Left colon (tissue), 2 donors: ENCODE data around the gene PRMT3. TPM values are rescaled to one million over a fixed set of nuclear protein-coding genes. Genes with fewer than 3 reads are reported as not detected.
"Not testable (repeated sequence)": the region's sequence is repeated elsewhere in the genome, so short reads cannot be mapped to it uniquely, and the experiment has no call there.

ENCODE experiments used
- ATAC-seq: fragments of 200-7000 bp; cut with Tn5 transposase; one replicate; pipeline ENCODE4 v1.9.1; 2020; ENCODE audit warnings: mild to moderate bottlenecking, moderate library complexity
- DNase-seq, 2 donors: peaks; one replicate each; pipeline ENCODE4 v3.0.0-alpha.2; 2020
- intact Hi-C, 2 donors: fragments of 100-400 bp; cut with DNase I in 1 of 2; cut with micrococcal nuclease in 1 of 2; formaldehyde crosslinking; loops; one replicate each; pipeline versions ENCODE4 v1.11.2 to v1.14.0; 2022; cut with DNase I, micrococcal nuclease
- total RNA-seq, 2 donors: library from RNA; stranded (reverse); fragmentation: NEBNext Ultra II Directional; extraction: Animal tissue kit (Norgen Biotek cat#: 25700); gene quantifications; one replicate each; pipeline ENCODE4 v1.2.1, GENCODE V29; 2021
- donor health status: DM: no; HTN: no; CAD: no.
- donor health status: DM: yes; HTN: yes; CAD: no.

Gene PRMT3
- total RNA-seq, 2 donors from 2014 or later, result 9.4 to 11.1 TPM

DNA sequence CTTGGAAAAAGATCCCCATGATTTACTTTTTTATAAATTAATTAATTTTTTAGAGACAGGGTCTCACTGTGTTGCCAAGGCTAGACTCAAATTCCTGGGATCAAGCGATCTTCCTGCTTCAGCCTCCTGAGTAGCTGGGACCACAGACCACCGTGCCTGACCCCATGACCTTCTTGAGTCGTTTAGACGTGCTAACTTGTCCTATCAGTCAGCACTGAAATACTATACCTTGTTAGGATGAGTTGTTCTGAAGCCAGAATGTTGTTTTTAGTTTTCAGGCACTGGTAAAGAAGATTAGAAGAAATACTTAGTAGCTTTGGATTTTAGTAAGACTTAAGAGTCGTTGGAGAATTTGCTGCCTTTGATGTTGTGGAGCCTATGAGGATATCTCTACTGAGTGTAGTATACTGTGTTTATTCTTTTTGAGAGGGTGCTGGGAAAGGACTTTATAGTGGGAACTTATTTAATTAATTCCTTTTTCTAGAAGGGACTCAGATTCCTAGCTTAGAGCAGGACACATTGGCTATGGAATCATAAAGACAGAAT is 15.4 kb upstream of the PRMT3 start:
- ATAC-seq (no peak), DNase-seq (no peak)
- intact Hi-C loops, result no loop called here

DNA sequence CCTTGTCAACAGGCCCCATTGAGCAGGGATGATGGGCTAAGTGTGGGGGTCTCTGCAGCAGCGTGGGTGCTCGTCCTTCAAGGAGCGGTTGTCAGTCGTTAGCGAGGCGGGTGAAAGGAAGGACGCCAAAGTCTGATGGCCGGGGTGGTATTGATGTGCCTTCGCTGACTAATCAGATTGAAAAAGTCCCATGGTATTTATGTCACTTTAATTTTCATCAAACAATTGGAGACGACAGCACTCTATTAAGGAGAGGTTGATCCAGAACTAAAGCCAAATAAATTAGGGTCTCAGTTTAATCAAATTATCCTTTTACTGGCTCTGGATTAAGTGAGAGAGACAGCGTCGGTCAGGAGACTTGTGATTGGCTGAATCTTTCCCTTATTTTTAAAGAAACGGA is 14.4 kb upstream of the PRMT3 start:
- no peak for ATAC-seq
- intact Hi-C loops, result no loop called here
- DNase-seq, result no peak

DNA sequence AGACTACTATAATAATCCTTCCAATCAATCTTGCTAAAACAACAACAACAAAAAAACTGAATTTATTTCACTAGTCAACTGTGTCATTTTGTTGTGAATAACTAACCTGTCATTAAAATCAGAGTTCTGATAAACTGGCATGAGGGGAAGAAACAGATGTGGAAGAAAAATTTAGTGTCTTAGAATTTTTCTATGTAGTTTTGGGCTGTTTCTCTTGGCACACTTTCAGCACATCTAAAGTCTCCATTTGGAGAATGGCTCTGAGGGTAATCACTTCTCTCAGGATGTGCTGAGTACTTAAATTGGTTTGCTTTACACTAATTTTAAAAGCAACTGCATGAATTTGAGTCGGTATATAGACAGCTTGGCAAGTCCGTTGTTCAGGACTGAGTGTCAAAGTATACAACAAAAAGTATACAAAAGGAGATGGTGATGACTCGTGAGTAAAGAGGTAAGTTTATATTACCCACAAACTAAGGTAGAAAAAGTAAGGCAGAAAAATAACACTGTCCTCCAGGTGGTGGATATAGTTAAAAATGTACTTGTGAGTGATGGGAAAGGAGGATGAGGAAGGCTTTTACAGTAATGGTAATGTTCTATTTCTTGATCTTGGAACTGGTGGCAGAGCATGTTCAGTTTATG is 13.8 kb upstream of the PRMT3 start:
- ATAC-seq (no peak), DNase-seq (no peak)
- intact Hi-C loops, result no loop called here

DNA sequence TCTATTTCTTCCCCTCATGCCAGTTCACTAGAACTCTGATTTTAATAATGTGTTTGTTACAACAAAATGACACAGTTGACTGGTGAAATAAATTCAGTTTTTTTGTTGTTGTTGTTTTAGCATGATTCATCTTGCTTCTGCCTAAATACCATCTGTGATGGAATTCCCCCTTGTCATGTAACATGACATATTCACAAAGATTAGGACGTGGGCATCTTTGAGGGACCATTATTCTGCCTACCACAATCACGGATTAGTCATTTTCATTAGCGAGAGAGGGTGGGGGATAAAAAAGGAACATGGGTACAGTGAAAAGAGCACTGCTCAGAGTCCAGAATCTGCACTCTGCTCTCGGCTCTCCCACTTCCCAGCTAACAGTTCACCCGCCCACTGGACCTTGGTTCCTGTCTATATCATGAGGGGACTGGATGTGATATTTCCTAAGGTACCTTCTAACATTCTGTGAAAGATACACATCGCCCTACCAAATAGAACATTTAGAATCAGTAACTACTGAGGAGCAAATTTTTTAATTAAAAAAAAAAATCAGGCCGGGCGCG is 12.7 kb upstream of the PRMT3 start:
- ATAC-seq, result peak; percentile 82
- intact Hi-C loops, result no loop called here
- no peak for DNase-seq

DNA sequence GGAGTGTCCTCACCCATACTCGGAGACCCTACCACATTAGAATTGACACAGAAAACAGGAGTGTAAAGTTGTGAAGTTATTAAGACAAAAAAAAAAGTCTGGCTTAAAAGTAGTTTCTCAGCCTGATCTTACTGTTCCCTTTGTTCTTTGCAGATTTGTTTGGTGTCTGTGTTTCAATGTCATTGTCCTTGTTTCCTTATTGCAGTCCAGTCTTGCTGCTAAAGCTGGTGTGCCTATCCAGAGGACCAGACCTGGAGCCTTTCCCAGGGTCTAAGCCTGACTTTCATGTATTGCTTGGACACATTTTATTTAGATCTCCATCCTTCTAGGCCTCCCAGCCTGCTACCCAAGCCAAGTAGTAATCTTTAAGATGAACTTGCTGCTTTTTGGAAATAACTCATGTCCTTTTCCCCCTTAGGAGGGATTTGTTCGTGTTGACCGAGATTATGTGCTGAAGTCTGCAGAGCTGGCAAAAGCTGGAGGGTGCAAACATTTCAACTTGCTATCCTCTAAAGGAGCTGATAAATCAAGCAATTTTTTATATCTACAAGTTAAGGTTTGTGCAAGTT is 11.3 kb upstream of the PRMT3 start:
- intact Hi-C loops, result no loop called here
- no peak for DNase-seq

DNA sequence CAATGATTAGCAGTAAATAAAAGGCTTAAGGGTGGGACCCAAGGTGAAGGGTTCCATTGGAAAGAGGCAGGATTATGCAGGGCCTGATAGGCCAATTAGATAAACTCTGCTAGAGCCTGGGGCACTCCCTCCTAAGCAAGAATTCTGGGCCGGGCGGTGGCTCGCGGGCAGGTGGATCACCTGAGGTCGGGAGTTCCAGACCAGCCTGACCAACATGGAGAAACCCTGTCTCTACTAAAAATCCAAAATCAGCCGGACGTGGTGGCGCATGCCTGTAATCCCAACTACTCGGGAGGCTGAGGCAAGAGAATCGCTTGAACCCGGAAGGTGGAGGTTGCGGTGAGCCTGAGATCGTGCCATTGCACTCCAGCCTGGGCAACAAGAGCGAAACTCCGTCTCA is 1.5 kb upstream of the PRMT3 start:
- DNase-seq, ATAC-seq, intact Hi-C loops: not testable (repeated sequence)

More for the DNA sequence above, 11.3 kb upstream of the PRMT3 start:
- ATAC-seq, result peak; percentile 84

DNA sequence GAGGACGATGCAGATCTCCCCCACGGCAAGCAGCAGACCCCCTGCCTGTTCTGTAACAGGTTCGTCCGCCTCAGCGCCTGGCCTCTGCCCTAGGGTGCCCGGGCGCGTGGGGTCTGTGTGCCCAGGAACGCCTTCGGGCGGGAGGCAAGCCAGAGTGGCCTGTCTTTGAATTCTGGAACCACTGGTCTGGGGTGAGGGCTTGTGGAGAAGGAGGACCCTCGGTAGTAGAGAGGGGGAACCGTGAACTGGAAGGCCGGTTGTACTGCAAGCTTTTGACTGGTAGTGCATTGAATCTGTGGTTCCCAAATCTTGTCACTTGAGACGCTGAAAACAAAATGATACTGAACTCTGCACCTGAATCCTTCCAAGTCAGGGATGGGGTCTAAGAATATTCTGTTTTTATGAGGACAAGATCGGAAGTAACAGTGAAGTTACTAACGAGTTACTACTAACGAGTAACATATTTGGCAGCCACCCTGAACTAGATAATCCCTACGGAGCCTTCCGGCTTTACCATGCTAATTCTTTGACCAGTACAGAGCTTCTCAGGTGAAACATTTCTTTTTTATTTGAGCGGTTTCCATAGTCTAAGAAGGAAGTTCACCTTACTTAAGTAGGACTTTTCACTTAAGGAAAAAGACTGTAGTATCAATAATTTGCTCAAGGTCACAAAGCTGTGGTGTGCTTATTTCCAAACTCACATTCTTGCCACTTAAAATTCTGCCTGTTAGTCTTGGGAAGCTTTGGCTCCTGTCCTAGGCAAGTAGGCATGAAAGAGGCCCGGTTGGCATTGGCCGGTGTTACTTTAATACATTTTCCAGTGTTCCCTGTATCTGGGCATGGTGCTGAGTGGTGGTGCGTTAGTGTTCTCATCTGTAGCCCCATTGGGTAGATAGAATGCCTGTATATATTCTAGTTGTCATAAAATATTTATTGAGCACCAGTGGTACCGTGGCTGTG is 860 bp downstream of the PRMT3 start:
- intact Hi-C loops, result no loop called here
- ATAC-seq, result no peak
- DNase-seq, result no peak

DNA sequence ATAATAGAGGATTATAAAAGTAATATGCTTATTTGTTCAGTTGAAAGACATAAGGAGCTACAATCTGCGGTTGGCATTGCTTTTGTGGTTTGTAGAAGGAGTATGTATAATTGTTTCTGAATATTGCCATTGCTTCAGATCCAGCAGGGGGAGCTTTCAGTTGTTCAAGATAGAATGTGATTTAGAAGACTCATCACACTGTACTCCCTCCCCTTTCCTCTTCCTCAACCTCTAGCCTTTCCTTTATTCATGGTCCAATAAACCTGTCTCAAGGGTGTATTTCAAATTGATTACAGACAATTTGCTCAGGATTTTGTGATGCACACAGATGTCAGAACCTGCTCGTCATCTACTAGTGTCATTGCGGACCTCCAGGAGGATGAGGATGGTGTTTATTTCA is 9.8 kb downstream of the PRMT3 start:
- no peak for DNase-seq
- ATAC-seq, result peak; percentile 75
- intact Hi-C loops, result no loop called here

DNA sequence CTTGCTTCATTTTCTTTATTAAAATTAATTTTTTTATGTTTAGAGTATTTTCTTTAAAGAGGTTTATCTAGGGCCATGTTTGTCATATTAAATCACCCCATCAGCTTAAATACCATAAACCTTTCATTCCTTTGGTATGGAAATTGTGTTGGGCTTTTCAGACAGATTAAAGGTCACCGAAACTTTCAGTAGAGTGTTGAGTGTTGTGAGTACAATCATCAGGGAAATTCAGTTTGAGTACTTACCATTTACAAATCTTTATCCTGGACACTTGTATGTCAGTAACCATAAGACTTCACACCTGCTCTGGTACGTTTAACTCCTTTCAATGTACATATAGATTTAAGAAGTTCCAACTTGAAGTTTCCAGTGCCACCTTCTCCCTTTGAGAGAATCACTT is 12.0 kb downstream of the PRMT3 start:
- intact Hi-C loops, result no loop called here
- DNase-seq (no peak), ATAC-seq (no peak)

DNA sequence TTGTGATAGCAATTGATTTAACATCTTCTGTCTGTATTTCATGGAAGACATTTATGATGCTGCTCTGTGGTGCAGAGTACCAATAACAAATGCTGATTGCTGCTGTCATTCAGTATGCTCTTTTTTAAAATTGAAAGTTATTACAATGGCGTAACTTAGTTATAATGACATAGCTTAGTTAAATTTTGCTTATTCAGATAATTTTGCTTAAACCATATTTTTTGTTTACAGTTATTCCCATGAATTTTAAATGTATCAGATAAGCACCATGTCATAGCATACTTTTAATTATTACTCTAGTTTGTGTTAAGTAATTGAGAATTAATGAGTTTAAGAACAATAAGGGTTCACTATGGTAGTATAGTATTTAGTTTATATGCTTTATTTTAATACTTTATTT is 15.5 kb downstream of the PRMT3 start:
- intact Hi-C loops, result no loop called here
- ATAC-seq, result no peak
- DNase-seq, result no peak

DNA sequence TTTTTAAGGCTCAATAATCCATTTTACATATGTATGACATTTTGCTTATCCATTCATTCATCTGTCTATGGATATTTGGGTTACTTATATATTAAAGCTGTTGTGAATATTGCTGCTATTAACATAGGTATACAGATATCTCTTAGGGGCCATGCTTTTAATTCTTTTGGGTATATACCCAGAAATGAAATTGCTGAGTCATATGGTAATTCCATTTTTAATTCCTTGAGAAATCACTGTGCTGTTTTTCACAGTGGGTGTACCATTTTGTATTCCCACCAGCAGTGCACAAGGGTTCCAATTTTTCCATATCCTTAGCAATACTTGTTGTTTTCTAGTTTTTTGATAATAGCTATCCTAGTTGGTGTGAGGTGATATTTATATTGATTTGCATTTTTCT is 19.0 kb downstream of the PRMT3 start:
- no peak for DNase-seq
- no peak for ATAC-seq
- intact Hi-C loops, result no loop called here

DNA sequence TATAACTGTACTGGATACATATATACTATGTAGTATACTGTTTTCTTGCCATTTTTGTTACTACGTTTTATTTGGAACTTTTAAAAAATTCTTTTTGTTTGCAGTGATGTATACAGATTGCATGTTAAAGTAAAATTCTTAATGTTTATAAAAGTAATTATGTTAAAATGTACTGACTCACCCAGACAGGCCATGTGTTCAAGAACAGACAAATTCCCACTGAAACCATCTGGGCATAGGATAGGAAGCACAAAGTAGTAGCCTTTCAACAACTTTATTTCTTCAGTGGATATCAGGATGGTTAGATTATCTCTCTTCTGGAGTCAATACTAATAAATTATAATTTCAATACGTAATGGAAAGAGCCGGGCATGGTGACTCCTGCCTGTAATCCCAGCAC is 19.8 kb downstream of the PRMT3 start:
- intact Hi-C loops, result no loop called here

DNA sequence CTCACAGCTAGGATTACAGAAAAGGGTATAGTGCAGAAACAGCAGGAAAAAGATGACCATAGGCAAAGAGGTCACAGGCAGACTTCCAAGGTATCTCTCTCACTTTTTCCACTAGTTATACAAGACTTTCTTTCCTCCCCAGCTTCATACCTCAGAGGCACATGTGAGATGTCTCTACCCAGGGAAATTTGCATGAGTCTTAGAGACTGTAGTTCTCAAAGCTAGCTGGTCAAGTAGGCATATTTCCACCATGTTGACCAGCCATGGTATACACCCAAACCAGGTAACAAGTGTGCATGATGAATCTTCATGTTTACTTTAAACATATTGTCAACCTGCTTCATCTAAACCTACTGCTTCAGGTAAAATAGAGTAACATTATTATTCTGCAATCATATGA is 27.9 kb downstream of the PRMT3 start:
- intact Hi-C loops, result no loop called here
- DNase-seq, result no peak
- ATAC-seq, result no peak

More for the DNA sequence above, 19.8 kb downstream of the PRMT3 start:
- ATAC-seq (no peak), DNase-seq (no peak)

DNA sequence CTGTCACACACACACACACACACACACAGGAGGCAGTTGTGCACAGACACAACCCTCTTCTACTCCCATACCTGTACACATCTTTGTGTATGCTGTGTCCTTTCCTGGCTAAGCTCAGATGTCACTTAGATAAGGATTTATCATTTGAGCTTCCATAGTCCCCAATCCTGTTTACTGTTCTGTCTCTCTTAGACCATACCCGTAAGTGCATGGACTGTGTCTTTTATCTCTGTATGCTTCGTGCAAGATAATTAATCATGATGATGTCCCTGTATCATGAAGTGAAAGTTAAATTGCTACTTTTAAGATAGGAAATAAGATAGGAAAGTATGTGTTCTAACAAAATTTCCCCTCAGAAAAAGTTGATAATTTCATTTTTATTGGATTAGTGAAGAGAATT is 30.3 kb downstream of the PRMT3 start:
- DNase-seq (no peak), ATAC-seq (no peak)
- intact Hi-C loops, result no loop called here

DNA sequence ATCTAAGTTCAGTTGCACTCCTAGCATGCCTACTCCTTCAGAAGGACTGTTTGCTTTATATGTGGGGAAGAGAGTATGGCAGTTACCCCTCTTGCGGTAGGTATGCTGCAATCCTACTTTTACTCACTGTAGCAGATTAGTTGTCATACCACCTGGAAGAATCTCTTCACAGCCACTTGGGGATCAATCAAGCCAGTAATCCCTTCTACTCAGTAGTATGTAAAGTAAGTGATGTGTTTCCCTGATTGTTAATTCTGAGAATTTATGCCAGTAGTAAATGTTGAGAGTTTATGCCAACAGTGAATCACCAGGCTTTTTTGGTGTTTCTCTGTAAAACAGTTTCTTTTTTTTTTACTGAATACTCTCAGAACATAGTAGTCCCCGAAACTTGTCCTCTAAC is 34.4 kb downstream of the PRMT3 start:
- no peak for ATAC-seq
- DNase-seq, result no peak
- intact Hi-C loops, result no loop called here

DNA sequence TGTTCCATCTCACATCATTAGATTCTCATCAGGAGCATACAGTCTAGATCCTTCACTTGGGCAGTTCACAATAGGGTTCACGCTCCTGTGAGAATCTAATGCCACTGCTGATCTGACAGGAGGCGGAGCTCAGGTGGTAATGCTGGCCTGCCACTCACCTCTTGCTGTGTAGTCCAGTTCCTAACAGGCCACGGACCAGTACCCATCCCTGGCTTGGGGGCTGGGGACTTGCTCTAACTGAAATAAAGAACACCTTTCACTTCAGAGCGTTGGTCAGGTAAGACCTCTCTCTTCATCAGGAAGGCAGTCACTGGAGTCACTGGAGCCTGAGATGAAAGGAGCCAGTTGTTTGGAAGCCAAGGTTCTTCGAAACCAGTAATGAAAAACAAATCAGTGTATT is 41.7 kb downstream of the PRMT3 start:
- no peak for DNase-seq
- no peak for ATAC-seq
- intact Hi-C loops, result no loop called here

DNA sequence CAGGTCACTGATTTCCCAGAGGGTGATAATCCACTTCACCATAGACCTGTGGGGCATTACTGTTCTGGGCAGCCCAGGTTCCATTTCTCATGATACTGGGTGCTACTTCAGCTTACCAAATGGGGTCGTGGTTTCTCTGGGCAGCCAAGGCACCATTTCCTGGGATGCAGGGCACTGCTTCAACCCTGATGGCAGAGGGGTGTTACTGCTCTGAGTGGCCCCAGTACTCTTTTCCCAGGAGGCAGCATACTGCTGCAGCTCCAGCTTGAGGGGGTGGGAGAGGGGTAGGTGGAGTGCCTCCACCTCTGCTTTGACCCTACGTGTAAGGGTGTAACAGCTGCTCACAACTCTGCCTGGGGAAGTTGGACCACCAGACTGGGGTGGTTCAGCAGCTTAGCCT is 51.1 kb downstream of the PRMT3 start:
- DNase-seq (no peak), ATAC-seq (no peak)
- intact Hi-C loops, result no loop called here

DNA sequence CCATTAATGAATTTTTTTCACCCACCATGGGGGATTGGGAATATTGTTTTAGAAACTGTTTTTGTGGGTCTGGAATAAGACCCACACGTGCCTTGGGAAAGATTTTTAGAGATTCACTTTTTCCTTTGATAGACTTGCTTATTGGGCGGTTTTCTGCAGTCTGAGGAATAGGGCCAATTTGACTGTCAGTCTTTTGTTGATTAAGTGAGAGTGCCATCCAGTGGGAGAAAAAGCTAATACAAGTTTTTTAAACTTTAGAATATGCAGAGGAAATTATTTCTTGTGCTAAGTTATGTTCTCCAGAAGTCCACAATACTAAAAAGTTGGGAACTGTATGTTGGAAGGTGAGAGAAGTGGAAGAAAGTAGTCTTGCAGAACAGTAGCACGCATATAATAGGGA is 56.1 kb downstream of the PRMT3 start:
- intact Hi-C loops, result no loop called here
- ATAC-seq, result no peak

DNA sequence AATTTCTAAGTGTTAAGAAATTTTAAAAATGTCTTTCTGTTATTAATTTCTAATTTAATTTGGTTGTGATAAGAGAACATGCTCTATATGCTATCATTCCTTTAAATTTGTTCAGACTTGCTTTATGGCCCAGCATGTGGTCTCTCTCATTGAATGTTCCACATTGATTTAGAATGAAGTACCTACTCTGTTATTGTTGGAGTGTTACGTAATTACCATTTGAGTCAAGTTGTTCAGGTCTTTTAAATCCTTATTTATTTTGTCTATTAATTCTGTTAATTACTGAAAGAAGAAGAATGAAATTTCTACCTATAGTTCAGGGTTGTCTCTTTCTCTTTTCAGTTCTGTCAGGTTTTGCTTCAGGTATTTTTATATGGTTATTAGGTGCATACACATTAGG is 57.0 kb downstream of the PRMT3 start:
- intact Hi-C loops, result no loop called here
- DNase-seq, result no peak

More for the DNA sequence above, 56.1 kb downstream of the PRMT3 start:
- DNase-seq, result no peak

DNA sequence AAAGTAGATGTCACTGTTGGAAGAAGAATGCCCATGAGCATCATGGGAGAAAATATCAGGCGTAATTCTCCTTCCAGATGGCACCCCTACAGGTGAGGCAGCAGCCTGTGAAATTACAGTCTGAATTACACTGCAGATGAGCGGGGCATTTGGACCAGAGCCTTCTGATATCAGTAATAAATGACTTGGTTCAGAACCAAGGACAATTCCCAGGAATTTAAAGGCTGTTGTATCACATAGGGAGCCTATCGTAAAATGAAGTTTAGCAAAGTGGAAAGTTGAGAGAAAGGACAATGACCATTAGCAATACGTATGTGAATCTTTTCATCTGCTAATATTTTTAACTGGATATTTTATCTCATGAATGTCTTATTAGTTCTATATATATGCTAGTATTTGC is 61.3 kb downstream of the PRMT3 start:
- no peak for DNase-seq
- intact Hi-C loops, result no loop called here
- no peak for ATAC-seq

More for the DNA sequence above, 57.0 kb downstream of the PRMT3 start:
- ATAC-seq, result no peak
